GM19455 (cell line): ENCODE data around the gene HIPK3.
A peak's percentile ranks its signal among the peaks of the same experiment; 100 is the strongest.
"Not testable (repeated sequence)": the region's sequence is repeated elsewhere in the genome, so short reads cannot be mapped to it uniquely, and the experiment has no call there.

Experiments used
- ATAC-seq: cut with Tn5 transposase; IDR thresholded peaks from one replicate; pipeline ENCODE4 v1.9.1; 2021; ENCODE audit not compliant: unreplicated experiment

Gene HIPK3

GRCh38 chr11:33347490-33348125, 90.4 kb downstream of the HIPK3 start:
- peak; percentile 53 for ATAC-seq

- ATAC-seq, result no peak
Measured at GRCh38 chr11:33350287-33350686, 93.1 kb downstream of the HIPK3 start.

- no peak for ATAC-seq
Measured at GRCh38 chr11:33358150-33358831, 101.1 kb downstream of the HIPK3 start.

GRCh38 chr11:33360642-33361041, 103.5 kb downstream of the HIPK3 start:
- ATAC-seq, result no peak

GRCh38 chr11:33362051-33362910, 105.1 kb downstream of the HIPK3 start:
- ATAC-seq, result no peak

- no peak for ATAC-seq
Measured at GRCh38 chr11:33366918-33367317, 109.7 kb downstream of the HIPK3 start.

GRCh38 chr11:33368475-33368874, 111.3 kb downstream of the HIPK3 start:
- ATAC-seq, result not testable (repeated sequence)

GRCh38 chr11:33368931-33369330, 111.8 kb downstream of the HIPK3 start:
- ATAC-seq, result no peak

- no peak for ATAC-seq
Measured at GRCh38 chr11:33373636-33374035, 116.5 kb downstream of the HIPK3 start.

- no peak for ATAC-seq
Measured at GRCh38 chr11:33375236-33375635, 118.1 kb downstream of the HIPK3 start.

GRCh38 chr11:33375688-33376311, 118.6 kb downstream of the HIPK3 start, which contains the start of gene KIAA1549L:
TSS of gene KIAA1549L (plus strand) at chr11:33376108.
- no peak for ATAC-seq

- no peak for ATAC-seq
Measured at GRCh38 chr11:33376331-33377310, 119.4 kb downstream of the HIPK3 start.

GRCh38 chr11:33377412-33378370, 120.5 kb downstream of the HIPK3 start:
- ATAC-seq, result no peak

GRCh38 chr11:33379947-33380346, 122.8 kb downstream of the HIPK3 start:
- ATAC-seq, result no peak

- no peak for ATAC-seq
Measured at GRCh38 chr11:33383075-33383919, 126.1 kb downstream of the HIPK3 start.

- no peak for ATAC-seq
Measured at GRCh38 chr11:33383920-33384209, 126.7 kb downstream of the HIPK3 start.

- no peak for ATAC-seq
Measured at GRCh38 chr11:33384220-33384619, 127.0 kb downstream of the HIPK3 start.

- no peak for ATAC-seq
Measured at GRCh38 chr11:33387581-33387980, 130.4 kb downstream of the HIPK3 start.
